Loucy (cell line): ENCODE results near the gene ALOX15.

Experiments
- EZH2phosphoT487 ChIP-seq: fragments of 200-600 bp; IDR thresholded peaks from 2 replicates; pipeline ENCODE4 v1.6.1; 2018; ENCODE audit warnings: antibody characterized with exemption, mild to moderate bottlenecking, moderate library complexity, borderline replicate concordance
- TF ChIP-seq, protein P1 (sequence below): fragments of 200-600 bp; sonication (generic); conservative IDR thresholded peaks from 2 replicates; pipeline ENCODE4 v1.5.1; 2014; ENCODE audit warnings: mild to moderate bottlenecking, antibody characterized with exemption, low read length

DNA sequence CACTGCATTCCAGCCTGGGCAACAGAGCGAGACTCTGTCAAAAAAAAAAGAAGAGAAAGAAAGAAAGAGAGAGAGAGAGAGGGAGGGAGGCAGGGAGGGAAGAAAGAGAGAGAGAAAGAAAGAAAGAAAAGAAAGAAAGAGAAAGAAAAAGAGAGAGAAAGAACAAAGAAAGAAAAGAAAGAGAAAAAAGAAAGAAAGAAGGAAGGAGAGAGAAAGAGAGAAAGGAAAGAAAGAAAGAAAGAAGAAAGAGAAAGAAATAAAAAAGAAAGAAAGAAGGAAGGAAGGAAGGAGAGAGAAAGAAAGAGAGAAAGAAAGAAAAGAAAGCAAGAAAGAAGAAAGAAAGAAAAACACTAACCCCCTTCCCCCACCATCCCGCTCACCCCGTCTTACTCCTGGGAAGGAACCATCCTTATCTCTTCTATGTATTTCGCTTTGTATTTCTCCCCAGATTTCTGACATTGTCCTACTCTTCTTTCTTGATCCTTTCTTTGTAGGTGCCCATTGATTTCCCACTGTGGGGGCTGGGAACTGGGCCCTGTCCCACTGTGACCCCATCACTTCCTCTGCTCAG lies 20.9 kb downstream of the ALOX15 start:
- TF ChIP-seq, protein P1, sequence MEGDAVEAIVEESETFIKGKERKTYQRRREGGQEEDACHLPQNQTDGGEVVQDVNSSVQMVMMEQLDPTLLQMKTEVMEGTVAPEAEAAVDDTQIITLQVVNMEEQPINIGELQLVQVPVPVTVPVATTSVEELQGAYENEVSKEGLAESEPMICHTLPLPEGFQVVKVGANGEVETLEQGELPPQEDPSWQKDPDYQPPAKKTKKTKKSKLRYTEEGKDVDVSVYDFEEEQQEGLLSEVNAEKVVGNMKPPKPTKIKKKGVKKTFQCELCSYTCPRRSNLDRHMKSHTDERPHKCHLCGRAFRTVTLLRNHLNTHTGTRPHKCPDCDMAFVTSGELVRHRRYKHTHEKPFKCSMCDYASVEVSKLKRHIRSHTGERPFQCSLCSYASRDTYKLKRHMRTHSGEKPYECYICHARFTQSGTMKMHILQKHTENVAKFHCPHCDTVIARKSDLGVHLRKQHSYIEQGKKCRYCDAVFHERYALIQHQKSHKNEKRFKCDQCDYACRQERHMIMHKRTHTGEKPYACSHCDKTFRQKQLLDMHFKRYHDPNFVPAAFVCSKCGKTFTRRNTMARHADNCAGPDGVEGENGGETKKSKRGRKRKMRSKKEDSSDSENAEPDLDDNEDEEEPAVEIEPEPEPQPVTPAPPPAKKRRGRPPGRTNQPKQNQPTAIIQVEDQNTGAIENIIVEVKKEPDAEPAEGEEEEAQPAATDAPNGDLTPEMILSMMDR = no peak
- TF ChIP-seq EZH2phosphoT487 = no peak
